OCI-LY7 (cell line): ENCODE measurements around the gene ZNF81. TPM values are rescaled to one million over a fixed set of nuclear protein-coding genes. Genes with fewer than 3 reads are reported as not detected.

ENCODE experiments used
- BruUV-seq: library from RNA; stranded (reverse); fragments of 400-500 nt; replicated peaks from 2 replicates; lab custom pipeline; 2021; lab: Mats Ljungman, UMichigan
- CTCF ChIA-PET: fragments of 300-600 bp; sonication (Branson Sonifier 250); formaldehyde crosslinking; loops from one replicate; lab custom pipeline; 2022; ENCODE audit warnings: antibody characterized with exemption; ENCODE audit not compliant: unreplicated experiment; lab: Charles Lee
- POLR2A ChIA-PET: fragments of 300-600 bp; sonication (Branson Sonifier 250); formaldehyde crosslinking; loops from one replicate; lab custom pipeline; 2022; ENCODE audit warnings: antibody characterized with exemption; lab: Charles Lee
- DNase-seq: peaks from one replicate; pipeline ENCODE4 v3.0.0-alpha.2; 2015; ENCODE audit warnings: low spot score
- H2AFZ ChIP-seq: fragments of 200-600 bp; sonication (generic), shearing (Covaris generic); 2 replicates; pipeline ENCODE4 v1.6.1; 2014; ENCODE audit warnings: mild to moderate bottlenecking, antibody characterized with exemption, low read length, moderate library complexity
- H3K27ac ChIP-seq: fragments of 200-600 bp; sonication (generic); 2 replicates; pipeline ENCODE4 v1.5.1; 2014; ENCODE audit warnings: mixed run types, low read depth, mild to moderate bottlenecking, moderate library complexity, low read length, inconsistent platforms; ENCODE audit not compliant: poor library complexity, severe bottlenecking
- H3K36me3 ChIP-seq: fragments of 200-600 bp; sonication (generic); 2 replicates; pipeline ENCODE4 v1.6.1; 2014; ENCODE audit warnings: mild to moderate bottlenecking, antibody characterized with exemption, low read length, moderate library complexity, mixed read lengths; ENCODE audit not compliant: insufficient read depth
- H3K4me1 ChIP-seq: fragments of 200-600 bp; sonication (generic); 2 replicates; pipeline ENCODE4 v1.5.1; 2014; ENCODE audit warnings: mild to moderate bottlenecking, low read length; ENCODE audit not compliant: insufficient read depth, poor library complexity, severe bottlenecking
- H3K4me2 ChIP-seq: fragments of 200-600 bp; sonication (generic); 2 replicates; pipeline ENCODE4 v1.6.1; 2014; ENCODE audit warnings: mild to moderate bottlenecking, low read length
- H3K4me3 ChIP-seq: fragments of 200-600 bp; sonication (generic); 2 replicates; pipeline ENCODE4 v1.5.1; 2014; ENCODE audit warnings: mild to moderate bottlenecking, low read depth, low read length; ENCODE audit not compliant: poor library complexity, severe bottlenecking
- H3K79me2 ChIP-seq: fragments of 200-600 bp; sonication (generic); 2 replicates; pipeline ENCODE4 v1.6.1; 2016; ENCODE audit warnings: low read depth, mild to moderate bottlenecking, low read length, moderate library complexity, mixed read lengths; ENCODE audit not compliant: insufficient read depth
- H3K9me2 ChIP-seq: fragments of 200-600 bp; sonication (generic); 2 replicates; pipeline ENCODE4 v1.6.1; 2016; ENCODE audit warnings: mild to moderate bottlenecking, low read length, mixed read lengths; ENCODE audit not compliant: insufficient read depth
- H3K9me3 ChIP-seq: fragments of 200-600 bp; sonication (generic); 2 replicates; pipeline ENCODE4 v1.6.1; 2014; ENCODE audit warnings: mild to moderate bottlenecking, mixed run types, low read length, mixed read lengths
- H4K20me1 ChIP-seq: fragments of 200-600 bp; sonication (generic); 2 replicates; pipeline ENCODE4 v1.6.1; 2014; ENCODE audit warnings: mild to moderate bottlenecking, antibody characterized with exemption, low read length, moderate library complexity, mixed read lengths; ENCODE audit not compliant: insufficient read depth
- EZH2phosphoT487 ChIP-seq: fragments of 200-600 bp; sonication (generic); IDR thresholded peaks from 2 replicates; pipeline ENCODE4 v1.6.1; 2018; ENCODE audit warnings: low read depth, borderline replicate concordance, mild to moderate bottlenecking, mixed run types, antibody characterized with exemption, low read length, moderate library complexity, mixed read lengths
- intact Hi-C: fragments of 100-400 bp; cut with micrococcal nuclease; formaldehyde crosslinking; loops from one replicate; pipeline ENCODE4 v1.10.0; 2022; ENCODE audit not compliant: unreplicated experiment
- total RNA-seq, 2 experiments: library from RNA; depleted of rRNA in 1 of 2; stranded (reverse); fragments of >200 nt in 1 of 2; shearing (Covaris generic) in 1 of 2; gene quantifications; 2 replicates each; pipeline ENCODE4 v1.2.3, GENCODE V29; 2014 to 2022
- TF ChIP-seq, protein P1 (sequence below): fragments of 200-600 bp; sonication (generic); conservative IDR thresholded peaks from 2 replicates; pipeline ENCODE4 v1.5.1; 2014; ENCODE audit warnings: mild to moderate bottlenecking, antibody characterized with exemption, low read length, moderate library complexity, mixed read lengths

ZNF81 gene
- total RNA-seq, 2 experiments from 2014 or later: 7.1 to 12.8 TPM

DNA sequence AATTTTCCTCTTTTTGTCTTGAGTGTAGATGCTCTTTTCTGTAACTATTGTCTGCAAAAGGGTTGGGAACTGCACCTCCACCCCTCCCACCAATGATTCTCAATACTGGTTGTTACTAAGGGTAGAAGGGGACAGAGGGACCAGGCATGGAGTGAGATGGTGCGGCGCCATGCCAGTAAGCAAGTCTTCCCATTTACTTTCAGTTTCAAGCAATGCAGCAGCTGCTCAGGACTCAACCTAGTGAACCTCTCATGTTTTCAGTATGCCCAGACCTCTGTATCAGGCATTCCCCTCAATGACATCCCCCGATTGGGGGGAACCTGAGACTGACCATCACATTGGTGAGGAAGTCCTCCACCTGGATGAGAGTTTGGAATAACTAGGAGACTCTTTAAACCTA, 41.5 kb downstream of the ZNF81 start:
- Histone ChIP-seq H3K9me3 (no peaks in the 10 kb centered on the region), H3K4me3 (no peak overlapping the region), H3K4me2 (no peak overlapping the region), H3K27ac (no peak overlapping the region), H2AFZ (no peak overlapping the region), H4K20me1 (no peaks in the 10 kb centered on the region), H3K36me3 (peaks cover 38% of the 10 kb centered on the region), H3K9me2 (no peaks in the 10 kb centered on the region), H3K4me1 (no peaks in the 10 kb centered on the region), H3K79me2 (no peaks in the 10 kb centered on the region)
- DNase-seq: no peak
- intact Hi-C loops: no loop called here
- TF ChIP-seq, protein P1, sequence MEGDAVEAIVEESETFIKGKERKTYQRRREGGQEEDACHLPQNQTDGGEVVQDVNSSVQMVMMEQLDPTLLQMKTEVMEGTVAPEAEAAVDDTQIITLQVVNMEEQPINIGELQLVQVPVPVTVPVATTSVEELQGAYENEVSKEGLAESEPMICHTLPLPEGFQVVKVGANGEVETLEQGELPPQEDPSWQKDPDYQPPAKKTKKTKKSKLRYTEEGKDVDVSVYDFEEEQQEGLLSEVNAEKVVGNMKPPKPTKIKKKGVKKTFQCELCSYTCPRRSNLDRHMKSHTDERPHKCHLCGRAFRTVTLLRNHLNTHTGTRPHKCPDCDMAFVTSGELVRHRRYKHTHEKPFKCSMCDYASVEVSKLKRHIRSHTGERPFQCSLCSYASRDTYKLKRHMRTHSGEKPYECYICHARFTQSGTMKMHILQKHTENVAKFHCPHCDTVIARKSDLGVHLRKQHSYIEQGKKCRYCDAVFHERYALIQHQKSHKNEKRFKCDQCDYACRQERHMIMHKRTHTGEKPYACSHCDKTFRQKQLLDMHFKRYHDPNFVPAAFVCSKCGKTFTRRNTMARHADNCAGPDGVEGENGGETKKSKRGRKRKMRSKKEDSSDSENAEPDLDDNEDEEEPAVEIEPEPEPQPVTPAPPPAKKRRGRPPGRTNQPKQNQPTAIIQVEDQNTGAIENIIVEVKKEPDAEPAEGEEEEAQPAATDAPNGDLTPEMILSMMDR: no peak
- no peak for TF ChIP-seq EZH2phosphoT487
- CTCF ChIA-PET: no interaction called here
- POLR2A ChIA-PET: no interaction called here
- no TSS peak for BruUV-seq

GRCh38 chrX:47879463-47879862, 42.8 kb downstream of the ZNF81 start:
- DNase-seq: no peak
- ChIA-PET CTCF (no interaction called here), POLR2A (no interaction called here)
- no TSS peak for BruUV-seq
- Histone ChIP-seq H3K4me1 (no peaks in the 10 kb centered on the region), H3K4me3 (no peak overlapping the region), H3K36me3 (peaks cover 36% of the 10 kb centered on the region), H3K4me2 (no peak overlapping the region), H3K27ac (no peak overlapping the region), H3K9me2 (no peaks in the 10 kb centered on the region), H3K79me2 (no peaks in the 10 kb centered on the region), H3K9me3 (no peaks in the 10 kb centered on the region), H4K20me1 (no peaks in the 10 kb centered on the region), H2AFZ (no peak overlapping the region)
- intact Hi-C loops: no loop called here
- TF ChIP-seq EZH2phosphoT487: no peak
- TF ChIP-seq, protein P1: no peak

DNA sequence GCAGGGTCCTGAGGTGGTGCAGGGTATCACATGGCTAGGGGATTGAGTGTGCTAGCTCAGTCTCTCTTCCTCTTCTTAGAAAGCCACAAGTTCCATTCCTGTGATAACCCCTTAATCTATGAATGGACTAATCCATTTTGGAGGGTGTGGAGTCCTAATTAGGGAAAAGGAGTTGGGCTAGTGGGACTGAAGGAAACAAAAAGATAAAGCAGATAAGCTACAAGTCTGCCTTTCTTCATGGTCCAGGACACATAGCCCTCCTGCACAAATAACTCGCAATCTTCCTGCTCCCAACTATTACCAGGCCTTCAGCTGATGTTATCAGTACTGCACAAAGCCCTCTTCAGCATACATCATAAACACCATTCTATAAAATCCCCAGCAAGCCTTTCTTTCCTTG, 44.2 kb downstream of the ZNF81 start:
- no peak for DNase-seq
- H3K36me3 ChIP-seq: peaks cover 32% of the 10 kb centered on the region
- no peaks in the 10 kb centered on the region for H4K20me1 ChIP-seq
- H3K79me2 ChIP-seq: no peaks in the 10 kb centered on the region
- intact Hi-C loops: no loop called here
- no peak overlapping the region for H3K27ac ChIP-seq
- H3K4me1 ChIP-seq: no peaks in the 10 kb centered on the region
- BruUV-seq: no TSS peak
- no peak overlapping the region for H2AFZ ChIP-seq
- no peaks in the 10 kb centered on the region for H3K9me3 ChIP-seq
- H3K9me2 ChIP-seq: no peaks in the 10 kb centered on the region
- H3K4me3 ChIP-seq: no peak overlapping the region
- ChIA-PET POLR2A (no interaction called here), CTCF (no interaction called here)
- no peak overlapping the region for H3K4me2 ChIP-seq
- no peak for TF ChIP-seq EZH2phosphoT487
- TF ChIP-seq, protein P1: no peak
